Jurkat, Clone E6-1 (cell line): ENCODE results near the gene TRMT61A.
"Not testable (repeated sequence)": the region's sequence is repeated elsewhere in the genome, so short reads cannot be mapped to it uniquely, and the experiment has no call there.

Experiments used
- DNase-seq: peaks from one replicate; pipeline ENCODE4 v3.0.0-alpha.2; 2011; ENCODE audit warnings: low read depth, low spot score
- H3K4me3 ChIP-seq: 2 replicates; pipeline ENCODE4 v1.5.1; 2011; ENCODE audit warnings: mild to moderate bottlenecking, low read length, control low read depth, moderate library complexity

Gene TRMT61A

GRCh38 chr14:103520657-103521437 is 8.1 kb upstream of the TRMT61A start:
- peak; percentile 50 for DNase-seq
- H3K4me3 ChIP-seq: peak overlapping the region; percentile 56

DNA sequence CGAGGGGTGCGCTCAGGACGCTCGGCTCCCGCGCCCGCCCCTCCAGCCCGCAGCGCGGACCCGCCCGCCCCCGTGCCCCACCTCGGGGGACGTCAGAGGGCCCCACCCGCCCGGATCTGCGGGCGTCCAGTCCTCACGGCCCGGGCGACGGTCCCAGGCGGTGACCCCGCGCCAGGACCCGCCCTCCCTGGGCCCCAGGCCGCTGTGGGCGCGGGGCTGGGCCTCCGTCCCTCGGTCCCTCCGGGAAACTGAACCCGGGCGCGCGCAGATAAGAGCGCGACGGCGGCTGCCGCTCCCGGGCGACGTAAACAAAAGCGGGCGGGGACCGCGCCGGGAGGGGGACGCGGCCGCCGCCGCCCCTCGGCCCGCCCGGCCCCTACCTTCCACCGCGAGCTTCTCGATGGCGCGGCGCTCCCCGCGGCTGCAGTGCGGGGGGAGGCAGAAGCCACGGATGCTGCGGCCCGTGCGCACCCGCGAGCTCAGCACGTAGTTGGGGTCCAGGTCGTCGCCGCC is 7.5 kb upstream of the TRMT61A start:
- DNase-seq: no peak
- peak overlapping the region; percentile 56 for H3K4me3 ChIP-seq

DNA sequence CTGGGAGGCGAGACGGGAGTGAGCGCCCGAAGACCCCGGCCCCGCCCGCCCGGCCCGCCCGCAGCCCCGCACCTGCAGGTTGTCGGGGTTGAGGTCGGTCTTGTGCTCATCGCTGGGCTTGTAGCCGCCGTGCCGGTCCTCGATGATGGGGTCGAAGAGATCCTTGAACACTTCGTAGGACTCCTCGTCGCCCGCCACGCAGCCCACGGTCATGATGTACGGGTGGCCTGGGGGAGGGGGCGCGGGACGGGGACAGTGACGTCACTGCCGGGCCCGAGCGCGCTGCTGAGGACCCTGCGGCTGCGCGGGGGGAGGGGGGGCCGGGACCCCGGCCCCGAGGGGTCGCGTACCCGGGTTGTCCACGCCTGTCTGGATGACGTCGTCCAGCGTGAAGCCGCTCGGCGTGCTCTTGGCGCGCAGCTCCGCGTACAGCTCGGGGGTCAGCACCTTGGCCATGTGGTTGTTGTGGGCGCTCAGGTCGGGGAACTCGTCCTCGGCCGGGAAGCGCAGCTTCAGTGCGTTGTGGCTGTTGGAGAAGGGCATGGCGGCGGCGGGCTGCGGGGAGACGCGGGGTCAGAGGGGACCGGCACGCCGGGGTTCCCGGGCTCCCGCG is 6.9 kb upstream of the TRMT61A start:
- H3K4me3 ChIP-seq: peak overlapping the region; percentile 56; the same call in 1 of the 2 replicates
- DNase-seq: no peak

GRCh38 chr14:103522649-103523574 is 6.1 kb upstream of the TRMT61A start, which contains the start of gene CKB:
Gene CKB (minus strand): TSS chr14:103522830. CDS start chr14:103522493, 337 bp downstream.
- H3K4me3 ChIP-seq: peak within 1 kb of the TSS; percentile 56; the same call in 1 of the 2 replicates
- DNase-seq: no peak

- DNase-seq: no peak
- H3K4me3 ChIP-seq: no peak overlapping the region
Measured at GRCh38 chr14:103523575-103523954, 5.4 kb upstream of the TRMT61A start.

- no peak overlapping the region for H3K4me3 ChIP-seq
- no peak for DNase-seq
Measured at GRCh38 chr14:103524002-103524935, 4.7 kb upstream of the TRMT61A start.

DNA sequence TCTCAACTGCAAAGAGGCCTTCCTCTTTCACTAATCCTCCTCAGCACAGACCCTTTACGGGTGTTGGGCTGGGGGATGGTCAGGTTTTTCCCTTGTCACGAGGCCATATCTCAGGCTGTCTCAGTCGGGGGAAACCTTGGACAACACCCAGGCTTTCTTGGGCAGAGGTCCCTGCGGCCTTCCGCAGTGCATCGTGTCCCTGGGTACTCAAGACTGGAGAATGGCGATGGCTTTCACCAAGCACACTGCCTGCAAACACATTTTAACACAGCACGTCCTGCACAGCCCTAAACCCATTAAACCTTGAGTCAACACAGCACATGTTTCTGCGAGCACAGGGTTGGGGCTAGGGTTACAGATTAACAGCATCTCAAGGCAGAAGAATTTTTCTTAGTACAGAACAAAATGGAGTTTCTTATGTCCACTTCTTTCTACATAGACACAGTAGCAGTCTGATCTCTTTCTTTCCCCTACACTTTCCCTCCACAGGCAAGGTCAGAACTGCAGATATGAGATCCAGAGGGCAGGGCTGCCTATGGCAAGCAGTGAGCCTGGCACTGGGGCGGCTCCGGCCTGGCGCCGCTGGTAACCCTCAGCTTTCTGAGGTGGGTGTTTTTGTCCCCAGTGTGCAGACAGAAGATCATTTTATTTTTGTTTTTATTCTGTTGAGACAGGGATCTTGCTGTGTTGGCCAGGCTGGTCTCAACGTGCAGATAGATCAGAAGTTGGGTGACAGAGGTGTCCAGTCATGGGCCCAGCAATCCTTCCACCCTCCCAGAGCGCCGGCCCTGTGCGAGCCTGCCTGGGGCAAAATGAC is 3.4 kb upstream of the TRMT61A start:
- not testable (repeated sequence) for H3K4me3 ChIP-seq, DNase-seq

- H3K4me3 ChIP-seq: no peak overlapping the region
- no peak for DNase-seq
Measured at GRCh38 chr14:103526247-103526913, 2.6 kb upstream of the TRMT61A start.

- DNase-seq: no peak
- no peak overlapping the region for H3K4me3 ChIP-seq
Measured at GRCh38 chr14:103526914-103527248, 2.1 kb upstream of the TRMT61A start.

DNA sequence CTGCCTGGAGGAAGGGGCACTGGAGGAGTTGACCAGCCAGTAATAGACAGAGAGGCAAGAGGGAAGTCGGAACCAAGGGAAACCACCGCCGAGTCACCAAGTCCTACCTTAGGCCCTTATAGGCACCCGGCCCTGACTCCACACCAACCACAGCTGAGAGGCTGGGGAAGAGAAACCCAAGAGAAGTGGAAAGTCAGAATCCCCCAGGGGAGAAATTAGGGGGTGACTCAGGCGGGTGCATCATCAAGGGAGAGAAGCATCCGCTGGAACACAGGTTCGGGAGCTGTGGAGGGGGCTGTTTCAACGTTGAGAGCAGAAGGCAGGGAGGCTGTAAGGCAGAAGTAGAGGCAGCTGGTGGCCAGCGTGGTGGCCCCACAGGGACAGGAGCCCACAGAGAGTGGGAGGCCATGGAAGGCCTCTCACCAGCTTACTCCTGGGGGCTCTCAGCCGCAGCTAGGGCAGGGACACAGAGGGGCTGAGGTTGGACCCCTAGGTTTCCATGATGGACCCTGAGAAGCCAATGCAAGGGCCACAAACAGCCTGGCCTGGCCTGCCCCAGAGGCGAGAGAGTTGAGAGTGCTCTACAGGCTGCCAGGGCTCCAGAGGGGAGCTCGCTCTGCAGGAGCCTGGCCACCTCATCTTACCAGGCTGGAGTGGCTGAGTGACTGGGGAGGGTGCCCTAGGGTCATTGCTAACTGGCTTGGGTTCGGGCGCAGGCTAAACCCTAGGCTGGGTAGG is 1.4 kb upstream of the TRMT61A start:
- H3K4me3 ChIP-seq: no peak overlapping the region; the same call in 1 of the 2 replicates
- DNase-seq: no peak

GRCh38 chr14:103528146-103528586 is 830 bp upstream of the TRMT61A start:
- H3K4me3 ChIP-seq: peak overlapping the region; percentile 80
- DNase-seq: no peak

DNA sequence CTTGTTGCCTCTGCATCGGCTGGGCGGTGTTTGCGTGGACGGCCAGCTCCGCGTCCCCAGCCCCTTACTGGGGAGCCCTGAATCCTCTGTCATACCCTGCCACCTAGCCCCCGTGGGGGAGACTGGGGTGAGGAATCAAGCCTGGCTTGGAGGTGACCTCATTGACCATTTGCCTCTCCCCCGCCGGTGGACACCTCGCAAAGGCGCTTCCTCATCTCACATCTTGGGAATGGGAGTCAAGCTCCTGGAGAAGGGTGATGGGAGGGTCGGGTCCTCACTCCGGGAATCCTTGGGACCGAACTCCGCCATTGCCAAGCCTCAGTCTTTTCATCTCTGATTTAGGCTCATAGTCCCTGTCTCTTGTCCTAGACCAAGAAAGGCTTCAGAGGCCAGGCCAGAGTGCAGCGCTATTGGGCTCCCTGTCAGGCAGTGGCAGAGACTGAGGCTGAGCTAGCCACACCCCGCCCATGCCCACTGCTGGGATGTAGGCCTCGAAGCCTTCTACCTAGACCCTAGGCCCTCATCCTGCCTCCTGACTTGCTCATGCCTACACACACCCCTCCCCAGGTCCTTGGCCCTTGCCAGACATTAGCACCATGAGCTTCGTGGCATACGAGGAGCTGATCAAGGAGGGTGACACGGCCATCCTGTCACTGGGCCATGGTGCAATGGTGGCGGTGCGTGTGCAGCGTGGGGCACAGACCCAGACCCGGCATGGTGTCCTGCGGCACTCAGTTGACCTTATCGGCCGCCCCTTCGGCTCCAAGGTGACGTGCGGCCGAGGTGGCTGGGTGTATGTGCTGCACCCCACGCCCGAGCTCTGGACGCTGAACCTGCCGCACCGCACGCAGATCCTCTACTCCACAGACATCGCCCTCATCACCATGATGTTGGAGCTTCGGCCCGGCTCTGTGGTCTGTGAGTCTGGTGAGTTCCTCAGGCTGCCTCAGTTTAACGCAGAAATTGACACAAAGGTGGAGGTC is 678 bp downstream of the TRMT61A start:
- no peak for DNase-seq
- H3K4me3 ChIP-seq: peak overlapping the region; percentile 80

DNA sequence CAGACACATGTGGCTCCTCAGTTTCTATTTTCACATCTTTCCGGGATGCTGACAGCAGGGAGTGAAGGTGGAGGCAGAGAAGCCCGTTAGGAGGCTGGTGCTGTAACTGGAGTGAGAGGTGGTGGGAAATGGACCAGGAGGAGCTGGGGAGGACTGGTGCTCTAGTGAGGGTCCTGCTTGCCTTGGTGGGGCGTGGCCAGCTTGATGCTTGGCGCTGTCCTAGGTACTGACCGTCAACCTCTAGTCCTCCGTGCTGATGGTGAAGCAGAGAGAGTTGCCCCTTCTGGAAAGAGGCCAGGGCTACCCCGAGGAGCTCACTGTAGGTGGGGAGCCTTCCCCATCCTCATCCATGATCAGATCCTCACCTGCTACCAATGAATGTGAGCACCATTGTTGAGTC is 1.4 kb downstream of the TRMT61A start:
- H3K4me3 ChIP-seq: peak overlapping the region; percentile 80
- DNase-seq: peak; percentile 32

DNA sequence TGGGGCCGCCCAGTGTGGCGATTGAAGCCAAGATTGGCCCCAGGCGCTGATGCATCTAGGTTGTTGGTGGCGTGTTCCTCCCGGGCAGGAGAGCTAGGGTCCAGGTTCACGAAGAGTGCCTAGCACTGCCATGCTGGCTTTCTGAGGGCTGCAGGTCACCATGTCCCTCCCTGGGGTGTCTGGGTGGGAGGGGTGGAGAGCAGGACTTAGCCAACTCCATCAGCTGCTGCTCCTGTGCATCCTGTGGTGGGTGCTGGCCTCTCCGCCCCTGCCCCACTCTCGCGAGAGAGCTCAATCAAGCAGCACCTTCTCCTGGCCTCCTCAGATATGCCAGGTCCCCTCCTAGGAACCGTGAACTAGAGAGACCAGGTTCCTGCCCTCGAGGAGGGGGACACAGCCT is 1.8 kb downstream of the TRMT61A start:
- DNase-seq: no peak
- no peak overlapping the region for H3K4me3 ChIP-seq

DNA sequence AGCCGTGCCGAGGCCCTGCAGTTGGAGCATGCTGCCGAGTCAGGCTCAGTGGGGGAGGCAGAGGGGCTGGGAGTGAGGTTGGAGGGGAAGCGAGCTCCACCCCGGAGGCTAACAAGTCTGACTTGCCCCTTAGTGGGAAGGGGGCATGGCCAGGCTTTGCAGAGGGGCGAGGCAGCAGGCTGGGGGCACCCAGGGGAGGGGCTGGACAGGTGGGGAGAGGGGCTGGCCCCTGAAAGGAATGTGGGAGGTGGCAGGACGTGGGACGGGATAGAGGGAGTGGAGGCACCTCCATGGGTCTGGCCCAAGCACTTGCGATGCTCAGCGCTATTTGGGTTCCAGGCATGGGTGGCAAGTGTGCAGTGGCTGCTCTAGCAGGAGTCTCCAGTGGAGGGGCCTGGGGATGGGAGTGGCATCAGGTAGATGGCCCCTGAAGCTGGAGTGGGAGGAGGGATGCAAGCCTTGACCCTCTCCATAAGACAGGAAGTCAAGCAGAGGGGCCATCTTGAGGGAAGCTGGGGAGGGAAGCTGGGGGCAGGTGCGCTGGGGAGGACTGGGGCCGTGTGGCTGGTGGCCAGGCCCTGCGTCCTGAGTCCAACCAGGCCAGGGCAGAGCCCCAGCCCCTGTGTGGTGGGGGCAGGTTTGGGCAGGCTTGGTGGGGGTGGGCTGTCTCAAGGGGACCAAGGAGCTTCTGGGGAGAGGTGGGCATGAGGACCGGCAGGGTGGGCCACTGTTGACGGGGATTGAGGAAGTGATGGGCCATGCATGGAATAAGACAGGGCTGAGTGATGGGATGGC is 2.6 kb downstream of the TRMT61A start:
- H3K4me3 ChIP-seq: no peak overlapping the region
- no peak for DNase-seq
